Measurements from ENCODE around the gene TSPAN15.
A peak's percentile ranks its signal among the peaks of the same experiment; 100 is the strongest.

Gene TSPAN15

DNA sequence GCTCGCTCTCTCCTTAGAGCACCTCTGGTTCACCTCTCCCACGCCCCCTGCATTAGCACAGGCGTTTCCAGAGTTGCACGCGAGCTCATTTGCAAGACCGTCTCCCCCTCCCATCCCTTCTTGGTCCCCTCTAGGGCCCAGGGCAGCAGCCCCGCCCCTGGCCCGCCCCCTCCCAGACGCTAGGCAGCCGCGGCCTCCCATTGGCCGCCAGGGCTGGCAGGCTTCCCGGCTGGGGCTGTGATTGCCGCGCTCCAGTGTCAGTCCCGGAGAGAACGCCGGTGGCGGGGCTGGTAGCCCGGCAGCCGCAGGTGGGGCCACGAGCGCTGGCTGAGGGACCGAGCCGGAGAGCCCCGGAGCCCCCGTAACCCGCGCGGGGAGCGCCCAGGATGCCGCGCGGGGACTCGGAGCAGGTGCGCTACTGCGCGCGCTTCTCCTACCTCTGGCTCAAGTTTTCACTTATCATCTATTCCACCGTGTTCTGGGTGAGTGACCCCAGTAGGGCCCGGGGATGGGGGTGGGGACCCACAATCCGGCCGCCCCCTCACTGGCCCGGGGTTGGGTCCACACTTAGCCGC, at the start of gene TSPAN15:
TSPAN15 (plus strand) TSS at position 257 of the 575 bp plus-strand sequence; CDS start at position 387, 130 bp downstream.
- no peaks in the 10 kb centered on the region for H3K27me3 ChIP-seq (ENCODE audit: control insufficient read depth, insufficient read depth, low read length)
- H3K9me3 ChIP-seq (ENCODE audit: control insufficient read depth, low read length): no peaks in the 10 kb centered on the region
- H3K27ac ChIP-seq: no peak within 1 kb of the TSS
- H3K4me1 ChIP-seq: peaks cover 2% of the 10 kb centered on the region
- peak within 1 kb of the TSS; percentile 85 for H3K4me3 ChIP-seq (ENCODE audit: low read depth, low read length)
- no peaks in the 10 kb centered on the region for H3K79me2 ChIP-seq
- H3K4me2 ChIP-seq (ENCODE audit: low read length): peak within 1 kb of the TSS; percentile 97
- peak within 1 kb of the TSS; percentile 85 for H2AFZ ChIP-seq
- no peak within 1 kb of the TSS for H3K9ac ChIP-seq
- no peak for TF ChIP-seq CTCF (IDR thresholded peaks at IDR 0.05)
- H3K36me3 ChIP-seq (ENCODE audit: control insufficient read depth, insufficient read depth, low read length): no peaks in the 10 kb centered on the region

DNA sequence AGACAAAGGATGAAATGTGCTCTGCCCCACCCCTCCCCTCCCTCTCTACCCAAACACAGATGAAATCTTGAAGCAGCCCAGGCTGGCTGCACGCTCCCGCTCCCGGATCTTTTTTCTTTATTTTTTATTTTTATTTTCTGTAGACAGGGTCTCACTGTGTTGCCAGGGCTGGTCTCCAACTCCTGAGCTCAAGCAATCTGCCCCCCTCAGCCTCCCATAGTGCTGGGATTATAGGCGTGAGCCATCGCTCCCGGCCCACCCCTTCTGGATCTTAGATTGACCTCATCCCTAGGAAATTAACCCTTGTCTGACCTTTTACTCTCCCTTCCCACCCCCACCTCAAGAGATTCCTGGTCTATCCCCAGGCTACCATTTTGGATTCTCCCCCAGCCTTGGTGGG, 48.9 kb upstream of the TSPAN15 start:
- Histone ChIP-seq H3K79me2 (no peaks in the 10 kb centered on the region), H3K9ac (no peak overlapping the region), H3K9me3 (ENCODE audit: control insufficient read depth, low read length) (no peaks in the 10 kb centered on the region), H3K4me2 (ENCODE audit: low read length) (no peak overlapping the region), H3K4me1 (peaks cover 6% of the 10 kb centered on the region), H3K4me3 (ENCODE audit: low read depth, low read length) (no peak overlapping the region), H3K27ac (no peak overlapping the region), H2AFZ (no peak overlapping the region), H3K36me3 (ENCODE audit: control insufficient read depth, insufficient read depth, low read length) (no peaks in the 10 kb centered on the region), H3K27me3 (ENCODE audit: control insufficient read depth, insufficient read depth, low read length) (no peaks in the 10 kb centered on the region)
- TF ChIP-seq CTCF (IDR thresholded peaks at IDR 0.05): no peak

DNA sequence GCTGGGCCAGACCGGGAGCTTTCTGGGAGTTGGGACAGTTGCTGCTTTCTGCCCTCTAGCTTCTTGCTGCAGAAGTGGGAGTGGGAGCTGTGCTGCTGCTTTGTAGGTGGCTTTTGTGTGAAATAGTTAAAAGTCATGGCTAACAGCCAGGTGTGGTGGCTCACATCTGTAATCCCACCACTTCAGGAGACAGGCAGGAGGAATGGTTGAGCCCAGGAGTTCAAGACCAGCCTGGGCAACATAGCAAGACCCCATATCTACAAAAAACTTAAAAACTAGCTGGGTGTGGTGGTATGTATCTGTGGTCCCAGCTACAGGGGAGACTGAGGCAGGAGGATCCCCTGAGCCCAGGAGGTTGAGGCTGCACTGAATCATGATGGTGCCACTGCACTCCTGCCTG, 48.2 kb upstream of the TSPAN15 start:
- H3K79me2 ChIP-seq: no peaks in the 10 kb centered on the region
- no peaks in the 10 kb centered on the region for H3K36me3 ChIP-seq (ENCODE audit: control insufficient read depth, insufficient read depth, low read length)
- H2AFZ ChIP-seq: no peak overlapping the region
- no peak overlapping the region for H3K4me3 ChIP-seq (ENCODE audit: low read depth, low read length)
- no peak overlapping the region for H3K9ac ChIP-seq
- no peaks in the 10 kb centered on the region for H3K27me3 ChIP-seq (ENCODE audit: control insufficient read depth, insufficient read depth, low read length)
- peaks cover 6% of the 10 kb centered on the region for H3K4me1 ChIP-seq
- no peak overlapping the region for H3K4me2 ChIP-seq (ENCODE audit: low read length)
- TF ChIP-seq CTCF (IDR thresholded peaks at IDR 0.05): no peak
- H3K27ac ChIP-seq: no peak overlapping the region
- H3K9me3 ChIP-seq (ENCODE audit: control insufficient read depth, low read length): no peaks in the 10 kb centered on the region

- Histone ChIP-seq H3K9ac (no peak overlapping the region), H3K79me2 (no peaks in the 10 kb centered on the region), H3K4me3 (ENCODE audit: low read depth, low read length) (no peak overlapping the region), H2AFZ (no peak overlapping the region), H3K4me1 (peaks cover 6% of the 10 kb centered on the region), H3K27ac (no peak overlapping the region), H3K27me3 (ENCODE audit: control insufficient read depth, insufficient read depth, low read length) (no peaks in the 10 kb centered on the region), H3K9me3 (ENCODE audit: control insufficient read depth, low read length) (no peaks in the 10 kb centered on the region), H3K36me3 (ENCODE audit: control insufficient read depth, insufficient read depth, low read length) (no peaks in the 10 kb centered on the region), H3K4me2 (ENCODE audit: low read length) (no peak overlapping the region)
- TF ChIP-seq CTCF (IDR thresholded peaks at IDR 0.05): no peak
Observed at GRCh38 chr10:69403519-69403918, 47.7 kb upstream of the TSPAN15 start.

DNA sequence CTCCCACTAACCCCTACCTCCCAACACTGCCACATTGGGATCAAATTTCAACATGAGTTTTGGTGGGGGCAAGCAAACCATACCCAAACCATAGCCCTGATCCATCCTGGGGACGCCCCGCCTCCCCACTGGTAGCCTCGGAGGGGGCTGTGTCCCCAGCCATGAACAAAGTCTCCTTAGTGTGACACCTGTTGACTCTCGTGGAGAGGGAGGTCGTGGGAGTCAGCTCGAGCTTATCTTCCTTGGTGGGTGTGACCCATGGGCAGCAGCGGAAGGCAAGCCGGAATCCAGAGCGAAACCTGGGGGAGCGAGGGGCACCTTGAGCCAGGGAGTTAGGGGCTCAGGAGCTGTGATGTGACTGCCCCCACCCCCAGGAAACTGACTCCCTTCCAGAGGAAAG, 46.5 kb upstream of the TSPAN15 start:
- Histone ChIP-seq H3K4me3 (ENCODE audit: low read depth, low read length) (no peak overlapping the region), H3K27me3 (ENCODE audit: control insufficient read depth, insufficient read depth, low read length) (no peaks in the 10 kb centered on the region), H3K9ac (no peak overlapping the region), H3K4me1 (peaks cover 6% of the 10 kb centered on the region), H2AFZ (no peak overlapping the region), H3K27ac (no peak overlapping the region), H3K79me2 (no peaks in the 10 kb centered on the region), H3K4me2 (ENCODE audit: low read length) (no peak overlapping the region), H3K9me3 (ENCODE audit: control insufficient read depth, low read length) (no peaks in the 10 kb centered on the region), H3K36me3 (ENCODE audit: control insufficient read depth, insufficient read depth, low read length) (no peaks in the 10 kb centered on the region)
- no peak for TF ChIP-seq CTCF (IDR thresholded peaks at IDR 0.05)

All from parathyroid adenoma (tissue), 2 donors.